Panc1 (cell line): ENCODE data around the gene ABI3BP. TPM values are rescaled to one million over a fixed set of nuclear protein-coding genes. Genes with fewer than 3 reads are reported as not detected.

Experiments
- ATAC-seq: fragments of 200-7000 bp; cut with Tn5 transposase; 2 replicates; pipeline ENCODE4 v1.9.1; 2020; ENCODE audit warnings: mild to moderate bottlenecking, moderate library complexity
- BruUV-seq: library from RNA; stranded (reverse); fragments of 400-500 nt; replicated peaks from 2 replicates; lab custom pipeline; 2021; lab: Mats Ljungman, UMichigan
- CTCF ChIA-PET: fragments of 300-600 bp; sonication (Branson Sonifier 250); formaldehyde crosslinking; loops from one replicate; lab custom pipeline; 2022; ENCODE audit warnings: antibody characterized with exemption; lab: Charles Lee
- POLR2A ChIA-PET: fragments of 300-600 bp; sonication (Branson Sonifier 250); formaldehyde crosslinking; loops from one replicate; lab custom pipeline; 2022; ENCODE audit warnings: antibody characterized with exemption; lab: Charles Lee
- DNase-seq: peaks from one replicate; pipeline ENCODE4 v3.0.0-alpha.2; 2010; ENCODE audit warnings: low read depth, low spot score
- H3K27ac ChIP-seq: 2 replicates; pipeline ENCODE4 v1.5.1; 2011; ENCODE audit warnings: mild to moderate bottlenecking, low read length, inconsistent platforms
- H3K27me3 ChIP-seq: fragments of 200-500 bp; sonication (Bioruptor generic); 2 replicates; pipeline ENCODE4 v1.6.0; 2014; ENCODE audit warnings: low read length, inconsistent platforms; ENCODE audit not compliant: control insufficient read depth, insufficient read depth
- H3K36me3 ChIP-seq: fragments of 200-500 bp; sonication (Bioruptor generic); 2 replicates; pipeline ENCODE4 v1.5.1; 2014; ENCODE audit warnings: inconsistent platforms, mild to moderate bottlenecking, low read length, moderate library complexity; ENCODE audit not compliant: control insufficient read depth, insufficient read depth
- H3K4me1 ChIP-seq: 2 replicates; pipeline ENCODE4 v1.5.1; 2011; ENCODE audit warnings: inconsistent platforms, mild to moderate bottlenecking, low read length, moderate library complexity; ENCODE audit not compliant: control insufficient read depth, insufficient read depth
- H3K4me3 ChIP-seq, 2 experiments: 2 replicates each; pipeline ENCODE4 v1.5.1; 2011 to 2012; ENCODE audit warnings: low read depth in 2 of 2, low read length in 2 of 2, mild to moderate bottlenecking in 2 of 2, inconsistent platforms in 1 of 2, moderate library complexity in 1 of 2
- H3K9me3 ChIP-seq: fragments of 200-500 bp; sonication (Bioruptor generic); 2 replicates; pipeline ENCODE4 v1.5.1; 2014; ENCODE audit warnings: low read depth, mild to moderate bottlenecking, inconsistent platforms, low read length, moderate library complexity; ENCODE audit not compliant: control insufficient read depth, insufficient read depth
- POLR2AphosphoS5 ChIP-seq: IDR thresholded peaks from 2 replicates; pipeline ENCODE4 v1.6.1; 2012; ENCODE audit warnings: mild to moderate bottlenecking, low read depth, low read length, moderate library complexity
- SIN3A ChIP-seq: IDR thresholded peaks from 2 replicates; pipeline ENCODE4 v1.6.1; 2012; ENCODE audit warnings: low read depth, mild to moderate bottlenecking, low read length, moderate library complexity, borderline replicate concordance; ENCODE audit not compliant: insufficient read depth
- TCF7L2 ChIP-seq: IDR thresholded peaks from 2 replicates; pipeline ENCODE4 v1.6.1; 2011; ENCODE audit warnings: mild to moderate bottlenecking, low read depth, low read length, inconsistent platforms
- in situ Hi-C: cut with HindIII; loops from 2 replicates; pipeline ENCODE4 v1.10.0; 2016; ENCODE audit warnings: low sequenced_read_pairs, low pct_unique_long_range_greater_than_20kb
- intact Hi-C: fragments of 100-400 bp; cut with micrococcal nuclease; formaldehyde crosslinking; loops from one replicate; pipeline ENCODE4 v1.10.0; 2022; ENCODE audit not compliant: unreplicated experiment
- total RNA-seq: library from RNA; stranded (reverse); gene quantifications from one replicate; pipeline ENCODE4 v1.2.1, GENCODE V29; 2021; ENCODE audit not compliant: unreplicated experiment
- TF ChIP-seq, protein P1 (sequence below), 2 experiments: IDR thresholded peaks; 2 replicates each; pipeline ENCODE4 v1.6.1; 2011 to 2012; ENCODE audit warnings: low read depth in 2 of 2, control low read depth in 1 of 2, low read length in 1 of 2, mild to moderate bottlenecking in 1 of 2, moderate library complexity in 1 of 2; ENCODE audit not compliant: insufficient read depth in 1 of 2
- TF ChIP-seq, protein P2 (sequence below): fragments of 450-650 bp; IDR thresholded peaks from 2 replicates; pipeline ENCODE4 v1.5.1; 2017; ENCODE audit warnings: mild to moderate bottlenecking

Gene ABI3BP
- total RNA-seq, 1 experiment from 2014 or later, result 0.21 TPM

DNA sequence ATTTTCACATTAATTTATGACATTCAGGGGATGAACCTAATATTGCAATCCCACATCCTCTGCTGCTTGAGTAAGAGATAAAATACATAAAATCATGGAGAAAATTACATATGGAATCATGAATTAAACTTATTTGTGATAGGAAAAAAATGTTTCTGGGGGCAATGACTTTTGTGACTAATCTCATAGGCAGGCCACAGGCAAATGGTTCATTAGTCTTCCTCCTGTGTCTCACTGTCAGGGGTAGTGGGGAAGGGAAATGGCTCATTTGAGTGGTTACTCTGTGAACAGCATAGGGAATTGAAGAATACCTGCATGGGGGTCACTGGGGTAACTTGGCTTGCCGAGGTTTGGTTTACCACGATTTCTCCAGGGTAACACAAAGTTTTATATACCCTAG, 211.9 kb downstream of the ABI3BP start:
- Histone ChIP-seq H3K27ac (no peak overlapping the region), H3K4me1 (no peaks in the 10 kb centered on the region), H3K27me3 (no peaks in the 10 kb centered on the region), H3K36me3 (no peaks in the 10 kb centered on the region), H3K4me3 (no peak overlapping the region), H3K9me3 (no peaks in the 10 kb centered on the region)
- ChIA-PET CTCF (no interaction called here), POLR2A (no interaction called here)
- intact Hi-C loops, result no loop called here
- ATAC-seq (no peak), DNase-seq (no peak)
- TF ChIP-seq, protein P1, sequence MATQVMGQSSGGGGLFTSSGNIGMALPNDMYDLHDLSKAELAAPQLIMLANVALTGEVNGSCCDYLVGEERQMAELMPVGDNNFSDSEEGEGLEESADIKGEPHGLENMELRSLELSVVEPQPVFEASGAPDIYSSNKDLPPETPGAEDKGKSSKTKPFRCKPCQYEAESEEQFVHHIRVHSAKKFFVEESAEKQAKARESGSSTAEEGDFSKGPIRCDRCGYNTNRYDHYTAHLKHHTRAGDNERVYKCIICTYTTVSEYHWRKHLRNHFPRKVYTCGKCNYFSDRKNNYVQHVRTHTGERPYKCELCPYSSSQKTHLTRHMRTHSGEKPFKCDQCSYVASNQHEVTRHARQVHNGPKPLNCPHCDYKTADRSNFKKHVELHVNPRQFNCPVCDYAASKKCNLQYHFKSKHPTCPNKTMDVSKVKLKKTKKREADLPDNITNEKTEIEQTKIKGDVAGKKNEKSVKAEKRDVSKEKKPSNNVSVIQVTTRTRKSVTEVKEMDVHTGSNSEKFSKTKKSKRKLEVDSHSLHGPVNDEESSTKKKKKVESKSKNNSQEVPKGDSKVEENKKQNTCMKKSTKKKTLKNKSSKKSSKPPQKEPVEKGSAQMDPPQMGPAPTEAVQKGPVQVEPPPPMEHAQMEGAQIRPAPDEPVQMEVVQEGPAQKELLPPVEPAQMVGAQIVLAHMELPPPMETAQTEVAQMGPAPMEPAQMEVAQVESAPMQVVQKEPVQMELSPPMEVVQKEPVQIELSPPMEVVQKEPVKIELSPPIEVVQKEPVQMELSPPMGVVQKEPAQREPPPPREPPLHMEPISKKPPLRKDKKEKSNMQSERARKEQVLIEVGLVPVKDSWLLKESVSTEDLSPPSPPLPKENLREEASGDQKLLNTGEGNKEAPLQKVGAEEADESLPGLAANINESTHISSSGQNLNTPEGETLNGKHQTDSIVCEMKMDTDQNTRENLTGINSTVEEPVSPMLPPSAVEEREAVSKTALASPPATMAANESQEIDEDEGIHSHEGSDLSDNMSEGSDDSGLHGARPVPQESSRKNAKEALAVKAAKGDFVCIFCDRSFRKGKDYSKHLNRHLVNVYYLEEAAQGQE (IDR thresholded peaks at IDR 0.05; ENCODE audit: insufficient read depth in 1 of 2, low read depth in 2 of 2, low read length in 1 of 2), result no peak
- TF ChIP-seq, protein P2, sequence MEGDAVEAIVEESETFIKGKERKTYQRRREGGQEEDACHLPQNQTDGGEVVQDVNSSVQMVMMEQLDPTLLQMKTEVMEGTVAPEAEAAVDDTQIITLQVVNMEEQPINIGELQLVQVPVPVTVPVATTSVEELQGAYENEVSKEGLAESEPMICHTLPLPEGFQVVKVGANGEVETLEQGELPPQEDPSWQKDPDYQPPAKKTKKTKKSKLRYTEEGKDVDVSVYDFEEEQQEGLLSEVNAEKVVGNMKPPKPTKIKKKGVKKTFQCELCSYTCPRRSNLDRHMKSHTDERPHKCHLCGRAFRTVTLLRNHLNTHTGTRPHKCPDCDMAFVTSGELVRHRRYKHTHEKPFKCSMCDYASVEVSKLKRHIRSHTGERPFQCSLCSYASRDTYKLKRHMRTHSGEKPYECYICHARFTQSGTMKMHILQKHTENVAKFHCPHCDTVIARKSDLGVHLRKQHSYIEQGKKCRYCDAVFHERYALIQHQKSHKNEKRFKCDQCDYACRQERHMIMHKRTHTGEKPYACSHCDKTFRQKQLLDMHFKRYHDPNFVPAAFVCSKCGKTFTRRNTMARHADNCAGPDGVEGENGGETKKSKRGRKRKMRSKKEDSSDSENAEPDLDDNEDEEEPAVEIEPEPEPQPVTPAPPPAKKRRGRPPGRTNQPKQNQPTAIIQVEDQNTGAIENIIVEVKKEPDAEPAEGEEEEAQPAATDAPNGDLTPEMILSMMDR, result no peak
- TF ChIP-seq TCF7L2 (no peak), SIN3A (no peak), POLR2AphosphoS5 (no peak)
- BruUV-seq, result no TSS peak
- in situ Hi-C loops, result no loop called here

DNA sequence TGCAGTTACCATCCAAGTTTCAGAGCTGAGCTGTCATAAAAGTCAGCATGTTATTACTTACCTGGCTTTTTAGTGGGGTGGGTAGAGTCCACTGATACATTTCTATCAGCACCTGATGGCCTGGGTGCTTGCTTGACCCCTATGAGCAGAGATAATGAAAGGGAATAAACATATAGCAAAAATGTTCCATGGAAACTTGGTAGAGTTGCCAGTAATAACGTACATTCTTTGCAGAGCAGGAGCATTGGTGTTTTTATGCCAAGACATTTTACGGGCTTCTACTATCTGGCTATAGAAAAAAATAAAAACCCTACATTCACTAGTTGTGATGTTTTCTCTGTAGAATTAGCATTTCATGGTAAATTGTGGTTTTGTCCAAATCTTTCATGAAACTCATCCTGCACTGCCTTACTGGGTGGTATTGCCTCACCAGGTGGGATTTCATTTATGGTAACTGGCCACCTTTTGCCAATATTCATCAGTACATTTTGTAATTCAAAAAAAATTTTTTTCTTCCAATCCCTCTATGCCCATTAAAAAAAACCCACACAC, 213.1 kb downstream of the ABI3BP start:
- POLR2A ChIA-PET, result no interaction called here
- intact Hi-C loops, result no loop called here
- Histone ChIP-seq H3K4me3 (no peak overlapping the region), H3K36me3 (no peaks in the 10 kb centered on the region), H3K27ac (no peak overlapping the region), H3K9me3 (no peaks in the 10 kb centered on the region), H3K4me1 (no peaks in the 10 kb centered on the region), H3K27me3 (no peaks in the 10 kb centered on the region)
- no peak for ATAC-seq
- no TSS peak for BruUV-seq
- in situ Hi-C loops, result no loop called here
- no peak for TF ChIP-seq TCF7L2
- TF ChIP-seq, protein P1 (IDR thresholded peaks at IDR 0.05; ENCODE audit: insufficient read depth in 1 of 2, low read depth in 2 of 2, low read length in 1 of 2), result no peak
- TF ChIP-seq, protein P2, result no peak
- no peak for TF ChIP-seq SIN3A
- no peak for DNase-seq
- CTCF ChIA-PET, result no interaction called here
